Raji (cell line): Measurements from ENCODE around the gene DBN1.

Experiments used
- POLR2A ChIP-seq: IDR thresholded peaks from 2 replicates; pipeline ENCODE4 v1.6.1; 2011; ENCODE audit warnings: low read depth, low read length, control low read depth; ENCODE audit not compliant: insufficient read depth

DBN1 gene

DNA sequence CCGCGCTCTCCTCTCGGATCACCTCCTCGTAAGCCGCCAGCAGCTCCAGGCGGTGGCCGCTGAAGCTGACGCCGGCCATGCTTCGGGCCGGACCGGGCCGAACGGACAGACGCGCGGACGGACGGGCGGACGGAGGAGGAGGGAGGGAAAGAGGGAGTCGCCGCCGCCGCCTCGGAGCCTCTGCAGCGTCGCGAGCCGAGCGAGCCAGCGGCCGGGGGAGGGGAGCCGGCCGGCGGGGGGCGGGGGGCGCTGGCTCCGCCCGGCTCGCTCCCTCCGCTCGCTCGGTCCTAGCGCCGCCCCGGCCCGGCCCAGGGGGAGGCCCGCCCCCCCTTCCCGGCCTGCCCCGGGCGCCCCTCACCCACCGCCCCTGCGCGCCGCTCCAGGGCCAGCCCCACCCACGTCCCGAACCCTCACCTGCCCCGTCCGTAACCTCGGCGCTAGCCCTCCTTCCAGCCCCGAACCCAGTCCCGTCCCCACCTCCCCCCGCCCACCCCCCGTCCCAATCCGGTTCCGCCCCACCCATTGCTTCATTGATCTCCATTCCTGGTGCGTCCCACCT, at the start of gene DBN1:
TSS of gene DBN1 (minus strand) at position 192 of the 559 bp plus-strand sequence. CDS start at position 79, 113 bp downstream.
- no peak for TF ChIP-seq POLR2A

DNA sequence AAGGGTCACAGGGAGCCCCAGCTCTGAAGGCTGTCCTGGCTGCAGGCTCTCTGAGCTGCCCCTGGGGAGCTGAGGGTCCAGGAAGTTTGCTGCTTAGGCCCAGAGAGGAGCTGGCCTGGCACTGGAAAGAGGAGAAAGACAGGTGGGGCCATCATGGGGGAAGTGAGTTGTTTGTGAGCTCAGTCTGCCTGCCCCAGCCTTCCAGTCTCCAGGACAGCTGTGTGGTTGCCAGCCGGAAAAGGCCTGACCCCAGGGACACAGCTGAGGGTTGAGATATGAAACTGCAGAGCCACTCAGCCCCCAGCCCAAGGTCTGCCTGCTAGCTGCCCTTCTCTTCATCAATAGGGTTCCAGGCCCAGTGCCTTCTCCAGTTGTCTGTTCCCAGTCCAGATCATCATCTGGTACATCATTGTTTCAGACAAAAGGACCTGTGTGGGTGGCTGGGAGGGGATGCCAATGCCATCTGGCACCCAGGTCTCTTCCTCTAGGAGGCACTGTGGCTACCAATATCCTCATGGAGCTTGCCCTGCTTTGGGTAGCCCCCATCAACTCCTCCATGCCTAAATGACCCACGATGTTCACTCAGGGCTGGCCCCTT, 47.6 kb upstream of the DBN1 start:
- no peak for TF ChIP-seq POLR2A

DNA sequence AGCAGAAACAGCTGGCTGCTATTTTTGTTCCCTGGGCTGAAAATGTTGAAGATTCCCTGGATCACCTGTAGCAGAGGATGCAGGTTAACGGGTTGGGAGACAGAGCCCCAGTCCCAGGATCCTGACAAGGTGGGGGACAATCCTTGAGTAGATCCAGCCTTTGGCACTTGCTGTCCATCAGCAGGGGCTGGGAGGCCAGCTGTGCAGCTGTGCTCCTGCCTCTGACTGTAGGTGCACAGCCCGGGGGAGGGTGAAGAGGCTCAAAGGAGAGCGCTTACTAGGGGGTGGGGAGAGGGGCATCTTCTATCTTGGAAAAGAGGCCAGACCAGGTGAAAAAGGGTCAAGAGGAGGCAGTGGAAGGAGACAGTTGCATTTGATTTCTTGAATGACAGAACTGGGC, 46.8 kb upstream of the DBN1 start:
- TF ChIP-seq POLR2A = no peak

DNA sequence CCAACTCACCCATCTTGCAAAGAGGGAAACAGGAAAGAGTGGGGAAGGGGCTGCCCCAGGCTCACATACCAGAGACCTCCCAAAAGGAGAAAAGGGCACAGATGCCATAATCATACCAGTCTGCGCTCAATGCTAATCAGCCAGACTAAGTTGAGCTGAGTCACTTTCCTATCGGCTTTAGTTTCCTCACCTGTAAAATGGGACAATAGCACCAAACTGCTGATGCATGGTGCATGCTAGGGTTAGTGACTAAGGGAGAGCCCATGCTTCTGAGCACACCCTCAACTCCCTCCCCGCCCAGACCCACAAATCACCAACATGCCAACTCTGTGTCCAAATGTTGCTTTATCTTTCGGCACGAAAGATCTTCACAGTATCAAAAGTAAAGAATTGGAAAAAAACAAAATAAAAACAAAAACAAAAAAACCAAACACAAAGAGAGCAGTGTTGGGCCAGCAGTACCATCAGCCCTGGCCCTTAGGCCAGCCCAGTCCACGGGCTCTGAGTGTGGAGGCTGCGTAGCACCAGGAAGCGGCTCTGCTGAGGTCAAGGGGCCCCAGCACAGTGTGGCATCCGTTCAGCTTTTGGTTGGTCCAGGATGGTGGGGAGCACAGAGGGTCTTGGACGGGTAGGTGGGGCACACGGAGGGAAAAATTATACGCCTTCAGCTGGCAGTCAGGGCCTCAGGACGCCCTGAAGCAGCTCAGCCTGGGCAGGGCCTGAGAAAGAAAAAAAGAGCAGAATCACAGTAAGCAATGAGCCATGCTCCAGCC, 46.2 kb upstream of the DBN1 start:
- no peak for TF ChIP-seq POLR2A

DNA sequence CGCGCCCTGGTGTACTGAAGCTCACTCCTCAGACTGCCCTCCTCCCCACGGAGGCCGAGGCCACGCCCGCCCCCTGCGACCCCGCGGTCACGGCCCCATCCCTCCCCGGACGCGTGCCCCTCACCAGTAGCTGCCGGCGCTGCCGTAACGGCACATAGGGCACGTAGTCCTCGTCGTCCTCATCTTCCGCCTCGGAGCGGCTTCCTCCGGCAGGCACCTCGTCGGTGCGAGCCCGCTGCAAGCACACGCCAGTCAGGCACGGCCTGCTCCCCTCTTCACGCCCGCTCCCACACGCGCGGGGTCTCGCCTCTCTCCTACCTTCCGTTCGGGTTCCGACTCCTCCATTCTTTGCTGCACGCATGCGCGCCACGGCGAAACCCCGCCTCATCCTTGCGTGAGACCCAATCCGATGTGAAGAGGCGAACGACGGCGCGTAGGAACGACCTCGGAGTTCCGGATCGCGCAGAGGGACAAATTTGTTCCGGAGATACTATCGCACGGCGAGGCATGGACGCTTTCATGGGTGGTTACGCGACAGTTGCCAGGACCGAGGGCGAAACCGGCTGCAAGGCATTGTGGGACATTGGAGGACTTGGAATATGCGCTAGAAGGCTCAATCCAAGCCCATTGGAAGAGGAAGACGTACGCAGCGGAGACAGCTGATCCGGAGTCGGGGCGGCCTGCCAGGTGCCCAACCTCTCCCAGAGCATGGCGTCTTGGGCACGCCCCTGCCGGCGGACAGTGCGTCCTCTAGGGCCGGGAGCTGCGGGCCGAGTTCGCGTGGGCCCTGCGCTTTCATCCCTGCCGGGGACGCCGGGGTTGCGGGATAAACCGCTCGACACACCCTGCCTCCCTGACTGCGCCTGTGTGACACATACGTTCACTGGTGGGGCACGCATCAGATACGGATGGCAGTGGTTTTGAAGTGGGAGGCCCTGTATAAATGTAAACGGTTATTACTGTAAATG, 43.5 kb upstream of the DBN1 start, which contains the start of gene DDX41:
TSS of gene DDX41 (minus strand) at position 361 of the 968 bp plus-strand sequence. CDS start at position 345, 16 bp downstream.
- peak; percentile 92 for TF ChIP-seq POLR2A

DNA sequence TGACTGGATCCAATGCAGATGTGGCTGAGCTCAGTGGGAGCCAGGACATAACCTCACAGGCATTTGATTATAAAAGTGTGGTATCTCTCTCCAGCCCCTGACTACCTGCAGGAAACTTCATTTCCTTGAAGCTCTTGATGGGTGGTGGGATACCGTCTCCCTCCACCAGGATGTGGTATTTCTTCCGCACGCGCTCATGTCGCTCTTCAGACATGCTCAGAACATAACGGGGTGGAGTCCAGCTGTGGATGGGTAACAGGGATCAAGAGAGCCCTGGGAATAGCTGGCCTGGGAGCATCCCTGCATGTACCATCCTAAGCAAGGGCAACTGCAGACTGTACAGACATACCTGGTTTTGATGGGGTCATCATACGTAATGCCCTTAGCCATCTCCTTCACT, 42.1 kb upstream of the DBN1 start:
- TF ChIP-seq POLR2A = no peak

DNA sequence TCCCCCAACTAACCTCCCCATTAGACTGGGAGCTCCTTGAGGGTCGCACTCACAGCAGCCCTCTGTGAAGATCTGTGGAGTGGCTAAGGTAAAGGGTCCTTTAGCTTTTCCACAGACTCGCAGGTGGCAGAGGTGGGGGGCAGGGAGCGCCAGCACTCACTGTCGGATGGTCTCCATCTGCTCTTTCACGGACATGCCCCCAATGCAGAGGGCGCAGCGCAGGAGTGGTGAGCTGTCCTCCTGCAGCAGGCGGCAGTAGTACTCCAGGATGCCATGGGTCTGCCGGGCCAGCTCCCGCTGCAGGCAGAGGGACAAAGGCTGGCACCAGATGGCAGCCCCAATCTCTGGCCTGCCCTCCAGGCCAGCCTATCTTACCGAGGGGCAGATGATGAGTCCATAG, 41.1 kb upstream of the DBN1 start:
- no peak for TF ChIP-seq POLR2A

DNA sequence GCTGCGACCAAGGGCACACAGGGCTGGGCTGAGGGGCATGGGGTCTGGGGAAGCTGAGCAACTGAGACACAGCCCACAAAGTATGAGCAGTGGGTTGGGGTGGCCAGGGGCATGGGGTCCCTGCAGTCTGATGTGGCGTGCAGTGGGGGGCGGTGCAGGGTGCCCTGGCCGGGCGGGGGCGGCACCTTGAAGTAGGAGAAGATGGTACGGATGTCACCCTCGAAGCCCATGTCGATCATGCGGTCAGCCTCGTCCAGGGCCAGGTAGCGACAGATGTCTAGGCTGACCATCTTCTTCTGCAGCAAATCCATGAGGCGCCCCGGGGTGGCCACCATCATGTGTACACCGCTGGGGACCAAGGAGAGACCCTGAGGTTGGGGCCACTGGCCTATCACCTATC, 40.1 kb upstream of the DBN1 start:
- TF ChIP-seq POLR2A = no peak

DNA sequence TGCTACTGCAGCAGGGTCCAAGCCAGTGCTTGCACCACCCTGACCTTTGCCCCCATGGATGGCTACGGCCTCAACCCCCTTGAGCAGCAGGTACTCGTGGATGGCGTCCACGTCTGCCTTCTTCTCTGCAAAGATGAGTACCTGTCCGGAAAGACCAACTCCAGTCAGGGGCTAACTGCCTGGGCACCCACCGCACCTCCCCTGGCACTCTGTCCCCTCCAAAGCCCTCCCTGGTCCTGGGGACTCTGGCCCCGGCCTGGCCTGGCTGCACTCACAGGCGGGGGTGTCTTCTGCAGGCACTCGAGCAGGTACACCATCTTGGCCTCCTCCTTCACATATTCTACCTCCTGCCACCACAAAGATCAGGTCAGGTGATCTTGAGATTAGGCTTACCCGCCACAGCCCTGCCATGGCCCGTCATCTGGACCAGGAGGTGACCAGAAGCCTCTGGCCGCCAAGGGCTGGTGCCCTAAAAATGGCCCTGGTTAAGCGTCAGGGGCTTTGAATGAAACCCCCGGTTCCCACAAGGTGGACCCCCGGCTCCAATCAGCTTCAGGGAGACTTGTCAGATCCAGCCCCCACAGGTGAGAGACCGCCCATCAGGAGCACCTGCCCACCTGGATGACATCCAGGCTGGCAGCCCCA, 39.4 kb upstream of the DBN1 start:
- TF ChIP-seq POLR2A = no peak

DNA sequence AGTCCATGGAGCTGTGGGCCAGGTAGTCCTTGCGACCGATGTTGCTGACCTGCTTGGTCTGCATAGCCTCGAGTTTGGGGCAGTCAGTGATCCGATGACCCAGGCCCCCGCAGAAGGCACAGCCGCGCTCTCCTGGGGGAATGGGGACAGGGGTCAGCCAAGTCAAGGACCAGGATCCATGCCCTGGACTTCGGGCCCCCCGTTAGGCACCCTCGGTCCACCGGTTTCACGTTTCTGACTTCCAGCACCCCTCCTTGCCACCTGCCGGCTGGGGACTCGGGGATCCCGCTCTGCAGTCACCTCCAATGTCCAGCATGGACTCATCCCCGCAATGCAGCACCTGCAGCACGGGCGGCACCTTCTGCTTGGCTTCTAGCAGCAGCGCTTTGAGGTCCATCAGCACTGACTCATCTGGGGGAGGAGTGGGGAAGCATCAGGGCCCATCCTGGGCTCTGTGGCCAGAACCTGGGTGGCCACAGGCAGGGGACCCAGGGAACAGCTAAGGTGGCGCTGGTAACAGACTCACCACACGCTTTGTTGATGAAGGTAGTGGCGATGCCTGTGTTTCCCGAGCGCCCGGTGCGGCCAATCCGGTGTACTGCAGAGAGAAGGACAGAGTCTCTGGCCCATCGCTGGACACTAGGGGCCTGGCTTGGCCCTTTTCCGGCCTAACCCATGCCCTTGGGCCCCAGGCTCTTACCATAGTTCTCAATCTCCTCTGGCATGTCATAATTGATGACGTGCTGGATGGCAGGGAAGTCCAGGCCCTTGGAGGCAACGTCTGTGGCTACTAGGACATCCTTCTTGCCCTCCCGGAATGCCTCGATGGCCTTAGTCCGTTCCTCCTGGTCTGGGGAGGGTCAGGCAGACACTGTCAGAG, 38.6 kb upstream of the DBN1 start:
- TF ChIP-seq POLR2A = no peak

DNA sequence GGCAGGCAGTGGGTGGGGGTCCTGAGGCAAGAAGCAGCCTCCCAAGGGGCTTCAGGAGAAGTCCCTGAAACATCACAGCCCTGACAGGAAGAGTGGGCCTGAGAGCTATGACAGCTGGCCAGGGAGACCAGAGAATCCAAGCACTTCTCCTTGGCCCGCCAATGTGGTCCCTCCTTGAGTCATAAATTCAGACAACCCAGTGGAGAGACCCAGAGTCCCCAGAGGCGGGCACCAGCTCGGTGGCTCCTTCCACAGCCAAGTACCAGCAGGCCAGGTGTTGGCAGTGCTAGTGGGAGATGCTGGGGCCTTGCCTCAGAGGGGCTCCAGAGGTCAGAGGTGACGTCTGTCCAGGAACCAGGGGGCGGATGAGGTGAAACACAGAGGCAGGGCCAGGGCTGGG, 37.7 kb upstream of the DBN1 start:
- no peak for TF ChIP-seq POLR2A

DNA sequence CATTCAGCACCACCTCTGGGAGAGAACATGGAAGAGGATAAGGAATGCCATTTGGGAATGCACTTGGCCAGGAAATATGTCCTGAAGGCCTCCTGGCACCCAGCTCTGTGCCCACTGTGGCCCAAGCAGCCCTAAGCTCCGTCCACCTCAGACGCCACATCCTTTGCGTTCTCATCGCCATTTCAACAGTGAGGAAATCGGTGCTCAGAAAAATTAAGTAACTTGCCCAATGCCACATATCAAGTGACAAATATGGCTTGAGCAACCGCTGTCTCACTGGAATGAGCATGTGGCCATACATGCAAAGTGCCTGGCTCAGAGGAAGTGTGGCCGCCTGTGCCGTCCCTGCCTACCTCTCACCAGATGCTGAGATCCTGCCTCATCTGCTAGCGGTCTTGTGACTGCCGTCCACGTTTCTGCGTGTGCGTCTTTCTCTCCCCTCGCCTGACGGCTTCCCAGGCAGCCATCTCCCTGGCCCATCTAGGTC, 37.2 kb upstream of the DBN1 start:
- peak; percentile 63 for TF ChIP-seq POLR2A

DNA sequence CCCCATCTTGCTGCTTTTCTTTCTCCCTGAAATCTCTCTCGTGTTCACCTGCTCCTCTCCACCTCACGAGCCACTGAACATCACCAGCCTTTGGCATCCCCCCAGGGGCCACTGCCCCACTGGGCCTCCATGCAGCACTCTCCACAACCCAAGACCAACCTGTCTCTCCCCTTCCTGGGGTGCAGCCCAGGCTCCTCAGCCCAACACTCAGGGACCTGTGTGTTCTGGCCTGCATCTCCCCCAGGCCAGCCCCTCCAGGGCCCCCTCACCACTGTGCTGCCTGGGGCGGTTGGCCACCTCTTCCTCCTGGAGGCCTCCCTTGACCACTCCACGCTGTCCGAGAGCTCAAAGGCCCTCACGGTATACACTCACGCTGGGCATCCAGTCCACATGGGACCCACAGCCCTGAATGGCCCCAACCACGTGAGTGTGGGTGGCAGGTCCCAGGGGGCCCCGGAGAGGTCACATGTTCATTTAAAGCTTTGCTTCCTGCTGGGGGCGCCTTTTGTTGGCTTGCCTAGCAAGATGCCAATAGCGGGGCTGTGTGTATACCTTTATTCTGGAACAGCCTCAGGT, 36.6 kb upstream of the DBN1 start:
- TF ChIP-seq POLR2A = peak; percentile 44; the same call in 1 of the 2 replicates
